HG02798 (cell line): ENCODE data around the gene ST7L.

ENCODE experiments used
- ATAC-seq: cut with Tn5 transposase; IDR thresholded peaks from one replicate; pipeline ENCODE4 v1.9.1; 2021; ENCODE audit warnings: mild to moderate bottlenecking; ENCODE audit not compliant: unreplicated experiment, poor library complexity

Gene ST7L

DNA sequence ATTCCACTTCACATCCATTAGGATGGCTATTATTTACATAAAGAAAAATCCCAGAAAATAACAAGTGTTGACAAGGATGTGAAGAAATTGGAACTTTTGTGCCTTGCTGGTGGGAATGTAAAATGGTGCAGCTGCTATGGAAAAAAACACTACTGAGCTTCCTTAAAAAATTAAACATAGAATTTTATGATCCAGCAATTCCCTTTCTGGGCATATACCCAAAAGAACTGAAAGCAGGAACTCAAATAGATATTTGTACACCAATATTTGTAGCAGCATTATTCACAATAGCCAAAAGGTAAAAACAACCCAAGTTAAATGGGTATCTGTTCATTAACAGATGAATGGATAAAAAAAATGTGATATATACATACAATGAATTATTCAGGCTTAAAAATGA is 64.5 kb downstream of the ST7L start:
- ATAC-seq: no peak

DNA sequence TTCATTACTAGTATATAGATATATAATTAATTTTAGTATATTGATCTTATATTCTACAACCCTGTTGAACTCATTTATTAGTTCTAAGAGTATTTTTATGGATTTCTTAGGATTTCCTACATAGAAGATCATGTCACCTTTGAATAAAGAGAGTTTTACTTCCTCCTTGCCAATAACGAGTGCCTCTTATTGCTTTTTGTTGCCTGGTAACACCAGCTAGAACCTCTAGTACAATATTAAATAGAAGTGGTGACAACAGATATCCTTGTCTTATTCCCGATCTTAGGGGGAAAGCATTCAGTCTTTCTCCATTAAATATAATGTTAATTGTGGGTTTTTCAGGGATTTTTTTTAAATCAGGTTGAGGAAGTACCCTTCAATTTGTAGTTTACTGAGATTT is 69.4 kb downstream of the ST7L start:
- no peak for ATAC-seq

DNA sequence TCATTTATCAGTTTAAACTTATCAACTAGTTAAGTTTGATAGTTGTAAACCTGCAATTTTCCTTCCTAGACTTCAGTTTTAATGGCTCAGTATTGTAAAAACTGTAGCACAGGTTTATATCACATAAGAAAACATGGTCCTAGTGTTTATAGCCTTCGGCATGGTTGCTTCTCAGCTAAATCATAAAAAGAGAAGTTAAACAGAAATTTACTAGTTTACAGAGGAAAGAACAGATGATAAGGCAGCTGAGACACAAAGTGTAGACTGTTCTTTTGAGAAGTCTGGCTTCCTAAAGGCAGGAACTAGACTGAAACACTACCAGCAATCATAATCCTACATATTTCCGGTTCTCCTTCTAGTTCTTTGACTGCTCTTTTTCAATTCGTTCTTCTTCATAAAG is 70.4 kb downstream of the ST7L start:
- ATAC-seq: no peak

DNA sequence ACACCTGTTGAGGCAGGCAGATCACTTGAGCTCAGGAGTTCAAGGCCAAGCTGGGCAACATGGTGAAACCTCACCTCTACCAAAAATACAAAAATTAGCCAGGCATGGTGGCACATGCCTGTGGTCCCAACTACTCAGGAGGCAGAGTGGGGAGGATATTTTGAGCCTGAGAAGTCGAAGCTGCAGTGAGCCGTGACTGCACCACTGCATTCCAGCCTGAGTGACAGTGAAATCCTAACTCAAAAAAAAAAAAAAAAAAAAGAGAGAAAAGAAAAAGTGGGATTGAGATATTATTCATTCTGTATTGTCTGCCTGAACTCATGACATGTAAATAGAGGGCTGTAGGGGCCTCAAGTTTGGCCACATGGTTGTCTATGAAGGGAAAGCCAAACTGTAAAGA is 72.9 kb downstream of the ST7L start:
- ATAC-seq: no peak

DNA sequence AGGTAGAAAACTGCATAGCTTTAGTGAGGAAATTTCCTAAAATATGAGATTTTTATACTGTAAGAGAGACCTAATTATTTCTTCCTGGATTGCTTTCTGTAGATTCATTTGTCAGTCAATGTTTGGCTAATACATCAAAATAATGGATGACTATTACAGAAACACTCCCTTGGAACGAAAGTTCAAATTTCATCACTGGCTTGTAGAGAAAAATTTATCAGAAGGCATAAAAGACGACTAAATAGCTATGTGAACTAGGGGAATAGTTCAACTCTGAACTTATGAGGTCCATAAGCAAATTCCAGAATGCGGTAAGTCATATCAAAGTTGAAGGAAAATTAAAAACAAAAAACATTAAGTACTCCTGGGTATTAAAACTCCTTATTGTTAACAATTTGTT is 74.2 kb downstream of the ST7L start:
- ATAC-seq: no peak

DNA sequence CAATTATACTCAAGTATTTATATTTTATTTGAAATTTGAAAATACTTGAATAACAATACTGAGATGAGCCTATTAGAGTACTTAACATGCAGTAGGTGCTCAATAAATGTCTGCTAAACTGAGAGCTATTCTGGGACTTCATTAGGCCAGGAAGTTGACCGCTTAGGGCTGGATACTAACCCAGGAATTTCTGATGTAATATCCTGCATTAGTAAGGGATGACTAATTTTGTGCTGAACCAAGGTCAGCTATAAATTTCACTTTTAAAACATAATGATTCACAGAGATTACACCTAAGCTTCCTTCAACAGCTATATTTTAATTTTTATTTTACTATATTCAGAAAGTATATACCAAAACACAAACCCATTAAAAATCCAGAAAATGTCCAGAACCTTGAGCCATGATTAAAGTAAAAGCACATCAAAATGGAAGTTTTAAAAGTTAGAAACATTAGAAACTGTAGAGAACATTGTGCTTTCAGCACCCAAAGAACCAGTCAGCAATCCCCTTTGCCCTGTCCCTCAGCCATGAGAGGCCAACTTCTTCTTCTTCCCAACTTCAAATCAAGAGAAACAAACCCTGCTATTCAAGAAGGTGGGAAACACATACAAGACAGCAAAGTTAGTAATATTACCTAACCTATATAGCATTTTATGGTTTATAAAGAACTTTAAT is 74.8 kb downstream of the ST7L start:
- no peak for ATAC-seq

DNA sequence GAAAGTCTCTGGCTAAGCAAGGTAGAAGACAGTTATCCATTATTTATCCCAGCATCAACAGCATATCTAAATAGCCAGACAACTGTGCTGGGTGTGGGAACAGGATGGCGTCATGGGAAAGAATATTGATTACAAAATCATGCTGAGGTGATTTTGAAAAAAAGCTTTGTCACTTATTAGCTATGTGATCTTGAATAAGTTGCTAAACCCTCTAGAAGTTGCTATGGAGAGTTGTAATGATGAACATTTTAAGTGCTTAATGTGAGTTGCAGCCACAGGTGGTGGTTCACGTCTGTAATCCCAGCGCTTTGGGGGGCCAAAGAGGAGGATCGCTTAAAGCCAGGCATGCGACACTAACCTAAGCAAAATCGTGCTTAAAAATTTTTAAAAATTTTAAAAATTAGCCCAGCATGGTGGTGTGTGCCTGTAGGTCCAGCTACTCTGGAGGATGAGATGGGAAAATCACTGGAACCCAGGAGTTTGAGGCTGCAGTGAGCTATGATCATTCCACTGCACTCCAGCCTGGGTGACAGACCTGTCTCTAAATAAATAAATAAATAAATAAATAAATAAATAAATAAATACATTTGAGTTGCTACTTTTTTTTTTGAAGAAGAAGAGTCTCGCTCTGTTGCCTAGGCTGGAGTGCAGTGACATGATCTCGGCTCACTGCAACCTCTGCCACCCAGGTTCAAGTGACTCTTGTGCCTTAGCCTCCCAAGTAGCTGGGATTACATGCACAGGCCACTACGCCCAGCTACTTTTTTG is 76.6 kb downstream of the ST7L start:
- ATAC-seq: no peak

DNA sequence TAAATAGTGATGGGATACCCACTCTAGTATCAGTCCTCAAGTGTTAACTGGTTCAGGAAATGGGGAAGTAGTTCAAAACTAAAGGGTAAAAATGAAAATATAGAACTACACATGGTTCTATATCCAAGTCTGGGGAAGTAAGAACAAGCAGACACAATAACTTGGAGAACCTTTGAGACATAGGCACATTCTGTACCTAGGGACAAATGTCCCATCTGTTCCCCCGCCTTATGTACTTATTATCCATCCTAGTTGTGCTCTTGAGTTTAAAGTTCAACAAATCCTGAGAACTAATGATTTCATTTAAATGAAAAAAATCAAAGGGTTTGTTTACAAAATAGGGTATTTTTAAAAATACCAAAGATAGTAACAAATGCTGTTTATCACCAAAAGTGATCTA is 77.6 kb downstream of the ST7L start:
- ATAC-seq: no peak

DNA sequence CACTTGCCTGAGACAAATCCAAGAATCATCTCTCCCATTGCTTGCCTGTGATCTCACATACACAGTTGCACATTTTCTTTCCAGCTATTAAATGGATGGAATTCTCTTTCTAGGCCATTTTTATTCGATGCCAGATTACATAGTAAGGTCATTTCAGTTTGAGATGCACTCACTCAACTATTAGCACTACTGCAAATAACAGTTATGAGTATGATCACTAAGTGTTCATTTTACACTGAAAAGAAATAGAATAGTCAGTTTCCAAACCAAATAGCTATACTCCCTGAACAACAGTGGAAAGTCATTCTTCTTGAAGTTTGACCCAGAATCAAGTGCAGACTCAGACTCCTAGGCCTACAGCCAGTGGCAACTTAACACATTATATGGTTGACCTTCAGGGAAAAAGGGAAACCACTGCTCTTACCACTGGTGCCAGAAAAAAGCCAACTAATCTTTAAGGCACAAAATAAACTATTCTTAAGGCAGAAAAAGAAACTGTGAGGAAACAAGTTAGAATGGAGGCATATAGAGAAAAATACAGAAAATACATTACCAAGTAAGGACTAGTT is 78.6 kb downstream of the ST7L start:
- no peak for ATAC-seq

DNA sequence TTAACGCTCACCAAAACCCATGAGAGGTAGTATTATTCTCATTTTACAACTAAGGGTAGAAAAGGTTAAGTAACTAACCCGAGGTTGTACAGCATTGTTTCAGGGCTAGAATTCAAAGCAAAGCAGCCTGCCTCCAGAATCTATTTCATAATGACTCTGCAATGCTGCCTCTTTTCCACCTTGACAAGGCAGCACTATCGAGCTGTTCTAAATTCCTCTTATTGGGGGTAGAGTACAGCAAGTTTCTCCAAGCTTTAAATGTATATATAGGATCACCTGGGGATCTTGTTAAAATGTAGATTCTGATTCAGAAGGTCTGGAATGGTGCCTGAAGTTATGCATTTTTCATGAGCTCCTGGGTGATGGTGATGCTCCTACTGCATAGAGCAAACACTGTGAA is 80.1 kb downstream of the ST7L start:
- ATAC-seq: no peak

DNA sequence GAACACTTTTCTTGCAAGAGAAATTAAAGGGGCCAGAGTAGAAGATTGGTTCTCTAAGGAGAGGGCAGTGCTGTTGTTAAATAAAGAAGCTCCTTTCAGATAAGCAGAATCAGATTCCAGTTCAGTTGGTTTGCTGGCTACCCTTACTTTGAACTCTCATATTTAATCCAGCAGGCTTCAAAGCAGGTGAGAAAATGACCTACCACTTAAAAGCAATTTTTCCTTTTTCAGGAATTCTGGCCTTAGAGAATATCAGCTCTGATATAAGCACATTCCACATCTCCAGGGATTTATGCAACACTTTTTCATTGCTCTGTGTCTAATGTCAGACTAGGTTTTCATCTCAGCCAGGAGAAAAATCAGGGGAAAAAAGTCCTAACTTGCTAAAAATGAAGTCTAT is 81.5 kb downstream of the ST7L start:
- no peak for ATAC-seq

DNA sequence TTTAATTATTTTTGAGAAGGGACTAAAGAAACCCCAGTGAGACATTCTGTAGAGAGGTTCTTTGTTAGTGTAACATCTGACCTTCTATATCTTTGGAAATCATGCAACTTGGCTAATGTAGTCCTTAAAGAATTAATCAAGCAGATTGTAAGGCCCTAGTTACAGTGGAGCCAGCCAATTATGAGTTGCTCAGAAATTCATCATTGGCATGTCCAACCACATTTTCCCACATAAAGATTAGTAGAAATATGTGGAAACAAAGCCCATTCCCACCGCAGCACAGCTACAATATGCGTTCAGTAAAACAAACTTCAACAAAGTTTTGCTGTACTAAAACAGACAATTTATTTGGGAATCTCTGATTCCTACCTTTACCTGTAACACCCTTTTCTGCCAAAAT is 82.4 kb downstream of the ST7L start:
- ATAC-seq: no peak

DNA sequence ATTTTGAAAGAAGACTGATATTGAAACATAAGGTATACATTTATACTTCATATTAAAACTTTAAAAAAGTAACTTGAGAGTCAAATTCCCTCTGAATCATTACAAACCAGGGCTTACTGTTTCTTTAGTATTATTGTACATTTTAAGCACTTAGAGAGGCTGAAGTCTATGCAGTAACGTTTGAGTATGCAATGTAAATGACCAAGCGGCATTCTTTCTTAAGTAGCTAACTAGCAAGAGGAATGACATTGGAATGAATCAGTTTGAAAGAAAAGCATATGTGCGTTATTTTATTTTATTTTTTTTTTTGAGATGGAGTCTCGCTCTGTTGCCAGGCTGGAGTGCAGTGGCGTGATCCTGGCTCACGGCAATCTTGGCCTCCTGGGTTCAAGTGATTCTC is 85.9 kb downstream of the ST7L start:
- ATAC-seq: no peak

DNA sequence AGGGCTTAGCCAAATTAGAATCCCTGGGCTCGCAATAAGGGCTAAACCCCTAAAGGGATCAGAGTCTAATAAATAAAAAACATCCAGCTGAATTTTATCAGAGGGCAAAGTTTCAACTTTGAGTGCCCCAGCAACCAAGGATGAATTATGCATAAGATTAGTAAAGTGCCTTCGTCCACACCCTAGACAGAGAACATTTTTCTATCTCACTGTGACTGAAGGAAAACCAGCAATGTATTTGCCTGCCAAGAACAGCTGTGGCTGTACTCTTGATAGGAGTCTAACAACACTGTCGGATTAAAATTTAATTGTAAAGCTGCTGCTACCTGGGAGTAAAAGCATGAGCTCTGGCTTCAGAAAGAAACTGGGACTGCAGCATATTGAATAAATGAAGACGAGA is 86.9 kb downstream of the ST7L start:
- ATAC-seq: no peak

DNA sequence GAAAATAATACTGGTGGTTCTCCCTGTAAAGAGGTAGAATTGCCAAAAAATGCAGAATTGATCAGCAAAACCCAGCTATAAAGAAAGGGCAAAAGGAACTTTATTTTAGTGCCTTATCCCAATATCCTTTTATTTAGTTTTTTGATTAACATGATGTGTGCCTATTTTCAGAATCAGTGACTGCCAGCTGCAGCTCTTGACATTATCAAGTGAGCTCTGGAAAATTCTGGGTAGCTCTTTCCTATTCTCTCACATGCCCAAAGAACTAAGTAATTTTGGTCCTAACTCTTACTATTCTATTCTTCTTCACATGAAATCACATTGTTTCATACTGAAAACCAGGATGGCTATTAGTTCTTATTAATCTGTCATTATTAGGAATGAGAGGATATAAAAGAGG is 88.1 kb downstream of the ST7L start:
- ATAC-seq: no peak

DNA sequence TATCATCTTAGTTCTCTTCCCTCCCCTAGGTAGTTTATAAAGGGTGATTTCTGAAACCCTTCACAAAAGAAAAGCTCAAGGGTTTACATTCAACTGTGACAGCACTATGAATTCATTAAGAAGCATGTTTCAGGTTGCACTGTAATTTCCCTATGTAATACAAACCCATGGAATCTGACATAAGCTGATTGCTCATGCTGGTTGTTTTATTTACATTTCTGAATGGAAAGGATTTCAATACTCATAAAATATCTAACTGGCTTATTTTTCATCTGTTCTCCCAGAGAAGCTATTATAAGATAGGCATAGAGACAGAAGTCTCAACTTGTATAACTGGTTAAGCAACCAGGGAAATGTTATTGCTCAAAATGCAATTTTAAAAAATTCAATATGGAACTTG is 89.6 kb downstream of the ST7L start:
- ATAC-seq: no peak

DNA sequence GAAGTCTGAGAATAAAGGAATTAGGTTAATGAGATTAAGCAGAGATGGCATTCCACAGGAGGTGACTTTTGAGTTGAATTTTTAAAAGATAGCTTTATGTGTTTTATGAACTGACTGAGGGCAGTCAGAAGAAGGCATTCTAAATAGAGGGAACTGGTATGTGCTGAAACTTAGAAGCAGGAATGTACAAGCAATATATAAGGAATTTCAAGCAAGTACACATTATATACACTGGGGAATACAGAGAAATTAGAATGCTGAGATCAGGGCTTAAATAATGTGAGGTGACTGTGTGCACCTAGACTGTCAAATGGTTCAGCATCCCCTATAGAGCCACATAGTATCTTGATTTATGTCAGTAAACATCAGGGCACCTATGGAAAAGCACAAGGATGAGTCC is 90.9 kb downstream of the ST7L start:
- no peak for ATAC-seq

DNA sequence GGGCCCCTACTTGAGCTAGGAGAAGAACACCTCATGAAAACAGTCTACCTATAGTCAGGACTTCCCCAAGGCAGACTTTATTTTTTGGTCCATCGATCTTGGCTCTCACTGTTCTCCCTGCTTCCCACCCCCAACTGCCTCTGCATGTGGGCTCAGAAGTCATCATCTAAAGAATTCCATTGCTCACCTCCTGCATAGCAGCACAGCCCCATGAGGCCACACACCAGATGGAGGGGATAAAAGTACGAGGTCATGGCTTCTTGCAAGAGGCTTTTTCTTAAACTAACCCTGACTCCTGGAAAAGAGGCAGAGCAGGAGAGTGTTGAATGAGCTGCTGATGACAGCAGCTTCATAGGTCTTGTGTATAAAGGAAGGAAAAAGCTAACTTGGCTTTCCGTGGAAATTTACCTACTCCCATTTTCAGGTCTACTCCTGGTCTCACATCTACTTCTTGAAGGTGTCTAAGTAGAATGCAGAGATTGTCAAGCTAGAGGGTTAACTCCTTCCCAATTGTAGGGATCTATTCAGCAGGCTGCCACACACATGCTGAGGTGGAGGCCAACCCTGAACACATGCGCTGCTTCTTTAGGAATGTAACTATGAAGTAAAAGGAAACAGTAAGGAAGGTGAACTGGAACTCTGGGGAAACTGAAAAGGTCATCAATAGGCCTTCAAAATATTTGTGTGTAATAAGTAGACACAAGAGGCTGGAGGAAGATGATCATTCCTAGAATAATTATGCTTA is 91.5 kb downstream of the ST7L start:
- no peak for ATAC-seq

DNA sequence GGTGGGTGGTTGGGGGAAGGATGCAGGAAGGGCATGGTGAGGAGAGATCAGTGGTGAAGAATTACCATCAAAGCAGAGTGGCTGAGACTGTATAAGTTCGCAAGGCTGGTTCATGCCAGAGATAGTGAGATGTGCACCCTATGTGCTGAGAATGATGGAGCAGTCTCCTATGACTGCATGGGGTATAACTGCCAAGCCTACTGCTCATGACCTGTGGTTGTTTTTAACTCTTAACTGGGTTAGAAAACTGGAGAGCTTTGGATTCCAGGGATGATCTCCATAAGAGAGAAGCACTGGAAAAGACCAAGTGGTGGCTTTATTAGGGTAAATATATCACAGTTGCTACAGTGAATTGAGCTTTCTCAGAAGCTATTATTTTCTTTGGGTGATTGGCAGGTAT is 94.0 kb downstream of the ST7L start:
- ATAC-seq: no peak

DNA sequence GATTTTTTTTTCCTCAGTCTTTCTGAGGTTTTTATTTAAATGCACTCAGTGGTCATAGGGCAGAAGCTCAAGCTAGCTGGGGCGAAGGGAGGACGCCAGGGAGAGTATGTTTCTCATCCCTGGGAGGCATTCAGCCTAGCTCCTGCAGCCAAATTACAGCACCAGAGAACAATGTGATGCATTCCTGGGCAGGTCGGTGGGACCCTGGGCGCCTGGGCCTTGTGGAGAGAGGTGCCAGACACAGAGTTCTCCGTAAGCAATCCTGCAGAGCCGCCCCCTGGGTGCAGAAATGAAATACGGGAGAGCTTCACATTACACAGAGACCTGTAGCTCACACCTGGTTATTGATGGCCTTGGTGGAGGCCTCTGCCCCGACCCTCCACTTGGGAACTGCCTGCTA is 94.7 kb downstream of the ST7L start:
- no peak for ATAC-seq

DNA sequence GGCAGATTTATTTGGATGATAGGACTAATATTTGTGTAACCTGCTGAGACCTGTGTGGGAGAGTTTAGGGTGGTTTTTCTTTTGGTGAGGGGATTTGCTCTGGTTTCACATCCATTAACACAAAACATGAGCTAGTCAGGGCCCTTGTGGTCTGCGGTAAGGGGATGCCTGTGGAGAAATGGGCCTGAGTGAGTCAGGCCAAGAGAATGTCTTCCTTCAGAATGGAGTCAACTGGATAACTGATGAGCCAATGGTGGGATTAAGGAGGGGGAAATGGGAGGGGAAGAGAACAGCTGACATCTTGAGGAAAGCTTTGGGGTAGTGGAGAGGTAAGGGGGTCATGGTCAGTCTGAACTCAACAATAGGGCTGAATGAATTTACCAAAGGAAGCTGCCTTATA is 96.3 kb downstream of the ST7L start:
- no peak for ATAC-seq
